RWPE1 (cell line): Measurements from ENCODE around the gene CAMK1D.

Experiments
- CTCF ChIA-PET: fragments of 350-600 bp; sonication (Branson Sonifier 250); formaldehyde crosslinking; extraction: SDS; loops from one replicate; lab custom pipeline; 2021; lab: Yijun Ruan, JAX
- POLR2A ChIA-PET: fragments of 400-600 bp; formaldehyde crosslinking; extraction: SDS; loops from one replicate; lab custom pipeline; 2020; ENCODE audit warnings: antibody characterized with exemption; ENCODE audit not compliant: low non-redundant PET; lab: Yijun Ruan, JAX
- DNase-seq: peaks from one replicate; pipeline ENCODE4 v3.0.0; 2012; ENCODE audit warnings: low spot score
- H3K27ac ChIP-seq: fragments of 450-650 bp; 2 replicates; pipeline ENCODE4 v1.5.1; 2017
- CTCF ChIP-seq: fragments of 450-650 bp; conservative IDR thresholded peaks from 2 replicates; pipeline ENCODE4 v1.5.1; 2017; ENCODE audit warnings: low read depth, mild to moderate bottlenecking

CAMK1D gene

GRCh38 chr10:12880423-12880822 lies 531.1 kb downstream of the CAMK1D start:
- DNase-seq = no peak
- CTCF ChIA-PET = no interaction called here

GRCh38 chr10:12884851-12885250 lies 535.5 kb downstream of the CAMK1D start:
- DNase-seq = no peak
- no peak overlapping the region for H3K27ac ChIP-seq
- CTCF ChIA-PET = no interaction called here
- POLR2A ChIA-PET = no interaction called here
- TF ChIP-seq CTCF = no peak

More at GRCh38 chr10:12880423-12880822, 531.1 kb downstream of the CAMK1D start:
- H3K27ac ChIP-seq = no peak overlapping the region
- POLR2A ChIA-PET = no interaction called here
- TF ChIP-seq CTCF = no peak
